GM12878 (cell line): Measurements from ENCODE around the gene PPT2. TPM values are rescaled to one million over a fixed set of nuclear protein-coding genes. Genes with fewer than 3 reads are reported as not detected.

Source experiments
- ATAC-seq: fragments of 200-7000 bp; cut with Tn5 transposase; 3 replicates; pipeline ENCODE4 v1.9.1; 2020; ENCODE audit warnings: mild to moderate bottlenecking, moderate library complexity
- BruUV-seq: library from RNA; stranded (reverse); fragments of 400-500 nt; replicated peaks from 2 replicates; lab custom pipeline; 2021; lab: Mats Ljungman, UMichigan
- CTCF ChIA-PET: fragments of 300-600 bp; sonication (Branson Sonifier 250); formaldehyde crosslinking; extraction: SDS; loops from one replicate; lab custom pipeline; 2021; ENCODE audit warnings: inconsistent platforms; lab: Yijun Ruan, JAX
- POLR2A ChIA-PET: fragments of 350-600 bp; formaldehyde crosslinking; extraction: SDS; loops from one replicate; lab custom pipeline; 2021; ENCODE audit warnings: inconsistent platforms; lab: Charles Lee
- RAD21 ChIA-PET: fragments of 300-600 bp; sonication (Branson Sonifier 250); formaldehyde crosslinking; loops from one replicate; lab custom pipeline; 2023; ENCODE audit warnings: antibody characterized with exemption; ENCODE audit not compliant: unreplicated experiment; lab: Charles Lee
- SMC1A ChIA-PET: fragments of 300-600 bp; sonication (Branson Sonifier 250); formaldehyde crosslinking; loops from one replicate; lab custom pipeline; 2023; ENCODE audit not compliant: unreplicated experiment, uncharacterized antibody; lab: Charles Lee
- DNase-seq: peaks from one replicate; pipeline ENCODE4 v3.0.0-alpha.2; 2011; ENCODE audit warnings: low read depth, low spot score
- FAIRE-seq: peaks from 3 replicates; lab custom pipeline; 2011; peaks lifted over from hg19 to GRCh38; lab: Jason Lieb, UNC
- H2AFZ ChIP-seq: 2 replicates; pipeline ENCODE4 v1.6.0; 2011; ENCODE audit warnings: low read depth, low read length, control low read depth; ENCODE audit not compliant: control insufficient read depth
- H3K27ac ChIP-seq: 2 replicates; pipeline ENCODE4 v1.5.1; 2011; ENCODE audit warnings: control low read depth; ENCODE audit not compliant: control insufficient read depth, insufficient read depth
- H3K27me3 ChIP-seq, 2 experiments: replicated peaks in 1 of 2; 2 replicates each; pipeline versions ENCODE4 v1.6.0 to v1.6.1; 2011; ENCODE audit warnings: low read length in 1 of 2; ENCODE audit not compliant: control insufficient read depth in 2 of 2, insufficient read depth in 2 of 2
- H3K36me3 ChIP-seq, 2 experiments: 2 replicates each; pipeline ENCODE4 v1.5.1; 2011; ENCODE audit warnings: low read length in 1 of 2; ENCODE audit not compliant: control insufficient read depth in 2 of 2, insufficient read depth in 2 of 2
- H3K4me1 ChIP-seq: 2 replicates; pipeline ENCODE4 v1.6.1; 2011; ENCODE audit warnings: mild to moderate bottlenecking, low read length, moderate library complexity, mixed read lengths; ENCODE audit not compliant: control insufficient read depth, insufficient read depth
- H3K4me2 ChIP-seq: 2 replicates; pipeline ENCODE4 v1.6.0; 2011; ENCODE audit warnings: control low read depth; ENCODE audit not compliant: control insufficient read depth, insufficient read depth
- H3K4me3 ChIP-seq: fragments of 200-600 bp; sonication (generic); 2 replicates; pipeline ENCODE4 v1.5.1; 2016
- H3K79me2 ChIP-seq: 2 replicates; pipeline ENCODE4 v1.6.0; 2011; ENCODE audit warnings: low read length; ENCODE audit not compliant: control insufficient read depth, insufficient read depth
- H3K9ac ChIP-seq: 2 replicates; pipeline ENCODE4 v1.8.0; 2011; ENCODE audit warnings: low read length, control low read depth, mixed read lengths; ENCODE audit not compliant: control insufficient read depth, insufficient read depth
- H3K9me3 ChIP-seq: replicated peaks from 3 replicates; pipeline ENCODE4 v1.5.1; 2011; ENCODE audit warnings: mild to moderate bottlenecking, low read length; ENCODE audit not compliant: control insufficient read depth, insufficient read depth
- H4K20me1 ChIP-seq: 2 replicates; pipeline ENCODE4 v1.6.0; 2011; ENCODE audit not compliant: control insufficient read depth, insufficient read depth
- FOXK2 ChIP-seq: fragments of 450-650 bp; IDR thresholded peaks from 2 replicates; pipeline ENCODE4 v1.6.1; 2017; ENCODE audit warnings: mild to moderate bottlenecking, moderate library complexity
- NKRF ChIP-seq: fragments of 450-650 bp; conservative IDR thresholded peaks from 2 replicates; pipeline ENCODE4 v1.6.1; 2017; ENCODE audit warnings: mild to moderate bottlenecking, moderate library complexity
- REST ChIP-seq: IDR thresholded peaks from 2 replicates; pipeline ENCODE4 v1.6.1; 2012; ENCODE audit warnings: mild to moderate bottlenecking, low read depth, low read length
- RUNX3 ChIP-seq: IDR thresholded peaks from 2 replicates; pipeline ENCODE4 v1.6.1; 2012; ENCODE audit warnings: low read length, inconsistent platforms
- ZNF217 ChIP-seq: fragments of 450-650 bp; IDR thresholded peaks from 2 replicates; pipeline ENCODE4 v1.6.1; 2017; ENCODE audit warnings: antibody characterized with exemption, mild to moderate bottlenecking
- ZNF274 ChIP-seq: IDR thresholded peaks from one replicate; pipeline ENCODE4 v1.8.0; 2011; ENCODE audit not compliant: insufficient read length, insufficient read depth
- WGBS: methylation state at CpG from one replicate; pipeline ENCODE4 v1.1.6; 2016; ENCODE audit warnings: low lambda C conversion rate; ENCODE audit not compliant: insufficient replicate concordance, insufficient coverage; ENCODE audit errors: missing lambda C conversion rate; 5-methylcytosine and 5-hydroxymethylcytosine counted together
- in situ Hi-C: fragments of 300-500 bp; cut with MboI; formaldehyde crosslinking; loops from 9 replicates; pipeline ENCODE4 v1.14.3; 2018; ENCODE audit warnings: mixed read lengths
- intact Hi-C: fragments of 100-400 bp; cut with micrococcal nuclease; formaldehyde crosslinking; loops from one replicate; pipeline ENCODE4 v1.14.2; 2022; ENCODE audit not compliant: unreplicated experiment
- polyA plus RNA-seq, 11 experiments: library from polyadenylated mRNA; depleted of rRNA in 4 of 11; unstranded in 6 of 11; stranded (reverse) in 5 of 11; fragments of >200 nt; fragmentation: Nextera tagmentation in 4 of 11; fragmentation: Illumina TruSeq in 1 of 11; extraction: Ambion mirVana in 4 of 11; extraction: Trizol in 1 of 11; gene quantifications; 1 replicate in 1 of 11; 2 replicates in 10 of 11; pipeline versions ENCODE4 v1.2.1 to v1.2.3, GENCODE V29; 2011 to 2016; ENCODE audit warnings: inconsistent platforms in 2 of 11, missing spikeins in 2 of 11, low read depth in 1 of 11
- total RNA-seq, 4 experiments: library from RNA; depleted of rRNA in 3 of 4; stranded (reverse); fragments of >200 nt in 3 of 4; fragmentation: Illumina TruSeq in 1 of 4; extraction: Trizol in 1 of 4; gene quantifications; 2 replicates each; pipeline versions ENCODE4 v1.2.1 to v1.2.3, GENCODE V29; 2013 to 2021
- TF ChIP-seq, protein P1 (sequence below): IDR thresholded peaks from 2 replicates; pipeline ENCODE4 v1.6.1; 2012; ENCODE audit warnings: low read depth, low read length, improper control_type of control experiment
- TF ChIP-seq, protein P2 (sequence below): fragments of 450-650 bp; IDR thresholded peaks from 2 replicates; pipeline ENCODE4 v1.6.1; 2017; ENCODE audit warnings: low read depth, mild to moderate bottlenecking, moderate library complexity

Gene PPT2
- total and polyA plus RNA-seq, 10 of the 15 experiments (the other 5 are each of a cell fraction or from before 2014, with no cell fraction given) = 1.3 to 25.5 (median 5.5) TPM

GRCh38 chr6:32178547-32179440 is 24.9 kb downstream of the PPT2 start (continued):
- peak; percentile 94 for TF ChIP-seq NKRF
- no peak for TF ChIP-seq ZNF217
- no peak for TF ChIP-seq FOXK2
- peak; percentile 55 for TF ChIP-seq RUNX3
- TF ChIP-seq, protein P1, sequence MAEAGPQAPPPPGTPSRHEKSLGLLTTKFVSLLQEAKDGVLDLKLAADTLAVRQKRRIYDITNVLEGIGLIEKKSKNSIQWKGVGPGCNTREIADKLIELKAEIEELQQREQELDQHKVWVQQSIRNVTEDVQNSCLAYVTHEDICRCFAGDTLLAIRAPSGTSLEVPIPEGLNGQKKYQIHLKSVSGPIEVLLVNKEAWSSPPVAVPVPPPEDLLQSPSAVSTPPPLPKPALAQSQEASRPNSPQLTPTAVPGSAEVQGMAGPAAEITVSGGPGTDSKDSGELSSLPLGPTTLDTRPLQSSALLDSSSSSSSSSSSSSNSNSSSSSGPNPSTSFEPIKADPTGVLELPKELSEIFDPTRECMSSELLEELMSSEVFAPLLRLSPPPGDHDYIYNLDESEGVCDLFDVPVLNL = peak; percentile 68; the same call in 1 of the 2 replicates

- ChIA-PET CTCF (interaction anchor here (0.9 to 2.2 kb wide), 3 partner anchors 11 to 51 kb away, joined by 3 to 19 read pairs (median 3); no protein-coding TSS in a partner anchor), RAD21 (interaction anchor here (1.5 to 1.9 kb wide), 3 partner anchors 11 to 16 kb away, joined by 6 to 9 read pairs (median 7); partner anchors contain the start of gene GPSM3), SMC1A (interaction anchor here (1.7 to 4.2 kb wide), 2 partner anchors 9 to 12 kb away, joined by 6 to 41 read pairs; partner anchors contain the start of genes GPSM3 and PBX2), POLR2A (interaction anchor here (0.7 to 5.7 kb wide), 4 partner anchors 10 to 74 kb away, joined by 3 to 123 read pairs (median 31); partner anchors contain the start of genes ATF6B, GPSM3 and PBX2)
- Histone ChIP-seq H3K4me3 (peak overlapping the region; percentile 86; the same call in 1 of the 2 replicates), H3K4me1 (peaks cover 6% of the 10 kb centered on the region), H3K9ac (peak overlapping the region; percentile 91), H3K27ac (no peak overlapping the region), H4K20me1 (no peaks in the 10 kb centered on the region), H3K36me3 (peaks cover 3 to 4% of the 10 kb centered on the region in 2 experiments; a peak in 3 of 4 replicates), H3K4me2 (peak overlapping the region; percentile 77), H3K79me2 (peaks cover 20% of the 10 kb centered on the region), H3K9me3 (no peaks in the 10 kb centered on the region), H2AFZ (no peak overlapping the region), H3K27me3 (no peaks in the 10 kb centered on the region)
- TF ChIP-seq, protein P2, sequence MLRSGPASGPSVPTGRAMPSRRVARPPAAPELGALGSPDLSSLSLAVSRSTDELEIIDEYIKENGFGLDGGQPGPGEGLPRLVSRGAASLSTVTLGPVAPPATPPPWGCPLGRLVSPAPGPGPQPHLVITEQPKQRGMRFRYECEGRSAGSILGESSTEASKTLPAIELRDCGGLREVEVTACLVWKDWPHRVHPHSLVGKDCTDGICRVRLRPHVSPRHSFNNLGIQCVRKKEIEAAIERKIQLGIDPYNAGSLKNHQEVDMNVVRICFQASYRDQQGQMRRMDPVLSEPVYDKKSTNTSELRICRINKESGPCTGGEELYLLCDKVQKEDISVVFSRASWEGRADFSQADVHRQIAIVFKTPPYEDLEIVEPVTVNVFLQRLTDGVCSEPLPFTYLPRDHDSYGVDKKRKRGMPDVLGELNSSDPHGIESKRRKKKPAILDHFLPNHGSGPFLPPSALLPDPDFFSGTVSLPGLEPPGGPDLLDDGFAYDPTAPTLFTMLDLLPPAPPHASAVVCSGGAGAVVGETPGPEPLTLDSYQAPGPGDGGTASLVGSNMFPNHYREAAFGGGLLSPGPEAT = no peak
- TF ChIP-seq REST (no peak), ZNF274 (no peak)
- TF ChIP-seq, protein P1 = no peak
- in situ Hi-C loops (no loop called here), intact Hi-C loops (no loop called here)
- 76% methylated on average over 10 of the region's 10 CpGs for WGBS
- BruUV-seq = no TSS peak
- DNase-seq = no peak
- FAIRE-seq = peak; percentile 7
- no peak for ATAC-seq
Measured at GRCh38 chr6:32179766-32180405, 25.9 kb downstream of the PPT2 start.
